B cell (primary cell): ENCODE data around the gene CEP89.

Experiments
- EZH2 ChIP-seq: IDR thresholded peaks from 2 replicates; pipeline ENCODE4 v1.6.1; 2012; ENCODE audit warnings: borderline replicate concordance, low read depth, mild to moderate bottlenecking, moderate library complexity, low read length; ENCODE audit not compliant: insufficient read depth, poor library complexity, severe bottlenecking
- TF ChIP-seq, protein P1 (sequence below): fragments of 200-600 bp; IDR thresholded peaks from one replicate; pipeline ENCODE4 v1.8.0; 2022; ENCODE audit warnings: antibody characterized with exemption, mild to moderate bottlenecking

GRCh38 chr19:32837531-32837930 lies 134.2 kb downstream of the CEP89 start:
- TF ChIP-seq, protein P1, sequence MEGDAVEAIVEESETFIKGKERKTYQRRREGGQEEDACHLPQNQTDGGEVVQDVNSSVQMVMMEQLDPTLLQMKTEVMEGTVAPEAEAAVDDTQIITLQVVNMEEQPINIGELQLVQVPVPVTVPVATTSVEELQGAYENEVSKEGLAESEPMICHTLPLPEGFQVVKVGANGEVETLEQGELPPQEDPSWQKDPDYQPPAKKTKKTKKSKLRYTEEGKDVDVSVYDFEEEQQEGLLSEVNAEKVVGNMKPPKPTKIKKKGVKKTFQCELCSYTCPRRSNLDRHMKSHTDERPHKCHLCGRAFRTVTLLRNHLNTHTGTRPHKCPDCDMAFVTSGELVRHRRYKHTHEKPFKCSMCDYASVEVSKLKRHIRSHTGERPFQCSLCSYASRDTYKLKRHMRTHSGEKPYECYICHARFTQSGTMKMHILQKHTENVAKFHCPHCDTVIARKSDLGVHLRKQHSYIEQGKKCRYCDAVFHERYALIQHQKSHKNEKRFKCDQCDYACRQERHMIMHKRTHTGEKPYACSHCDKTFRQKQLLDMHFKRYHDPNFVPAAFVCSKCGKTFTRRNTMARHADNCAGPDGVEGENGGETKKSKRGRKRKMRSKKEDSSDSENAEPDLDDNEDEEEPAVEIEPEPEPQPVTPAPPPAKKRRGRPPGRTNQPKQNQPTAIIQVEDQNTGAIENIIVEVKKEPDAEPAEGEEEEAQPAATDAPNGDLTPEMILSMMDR = no peak
- no peak for TF ChIP-seq EZH2
